GM19455 (cell line): ENCODE data around the gene DROSHA.
"Not testable (repeated sequence)": the region's sequence is repeated elsewhere in the genome, so short reads cannot be mapped to it uniquely, and the experiment has no call there.

Source experiments
- ATAC-seq: cut with Tn5 transposase; IDR thresholded peaks from one replicate; pipeline ENCODE4 v1.9.1; 2021; ENCODE audit not compliant: unreplicated experiment

DROSHA gene

DNA sequence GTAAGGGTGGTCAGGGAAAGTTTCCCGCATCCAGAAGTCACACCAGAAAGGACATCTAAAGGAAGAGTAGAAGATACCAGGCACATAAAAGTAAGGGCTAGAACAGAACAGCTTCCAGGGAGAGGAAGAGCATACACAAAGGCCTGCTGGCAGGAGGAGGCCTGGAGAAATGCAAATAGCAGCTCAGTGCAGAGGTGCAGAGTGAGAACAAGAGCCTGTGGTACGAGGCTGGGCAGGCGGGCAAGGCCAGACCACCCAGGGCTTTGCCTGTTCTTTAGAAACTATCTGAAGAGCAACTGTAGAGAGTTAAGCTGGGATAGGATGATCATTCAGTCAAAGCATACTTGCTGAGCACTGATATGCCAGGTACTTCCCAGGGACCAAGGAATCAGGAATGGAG lies 115.3 kb downstream of the DROSHA start:
- no peak for ATAC-seq

DNA sequence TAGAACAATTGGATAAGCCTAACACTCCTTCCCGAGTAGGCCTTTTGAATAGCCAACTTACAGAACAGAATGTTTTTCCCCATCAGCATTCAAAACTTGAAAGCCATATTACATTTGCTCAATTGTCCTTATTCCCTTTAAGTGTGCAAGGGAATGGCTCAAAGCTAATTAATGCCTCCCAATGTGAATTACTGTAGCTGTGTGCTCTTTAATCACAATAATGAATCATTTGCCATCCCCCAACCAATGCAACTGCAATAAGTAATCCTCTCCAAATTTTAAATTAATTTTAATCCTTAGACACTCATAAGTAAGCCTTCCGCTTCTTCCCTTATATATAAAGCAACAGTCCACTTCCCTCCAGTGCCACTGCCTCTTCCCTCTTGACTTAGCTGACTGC lies 115.9 kb downstream of the DROSHA start:
- ATAC-seq = no peak

DNA sequence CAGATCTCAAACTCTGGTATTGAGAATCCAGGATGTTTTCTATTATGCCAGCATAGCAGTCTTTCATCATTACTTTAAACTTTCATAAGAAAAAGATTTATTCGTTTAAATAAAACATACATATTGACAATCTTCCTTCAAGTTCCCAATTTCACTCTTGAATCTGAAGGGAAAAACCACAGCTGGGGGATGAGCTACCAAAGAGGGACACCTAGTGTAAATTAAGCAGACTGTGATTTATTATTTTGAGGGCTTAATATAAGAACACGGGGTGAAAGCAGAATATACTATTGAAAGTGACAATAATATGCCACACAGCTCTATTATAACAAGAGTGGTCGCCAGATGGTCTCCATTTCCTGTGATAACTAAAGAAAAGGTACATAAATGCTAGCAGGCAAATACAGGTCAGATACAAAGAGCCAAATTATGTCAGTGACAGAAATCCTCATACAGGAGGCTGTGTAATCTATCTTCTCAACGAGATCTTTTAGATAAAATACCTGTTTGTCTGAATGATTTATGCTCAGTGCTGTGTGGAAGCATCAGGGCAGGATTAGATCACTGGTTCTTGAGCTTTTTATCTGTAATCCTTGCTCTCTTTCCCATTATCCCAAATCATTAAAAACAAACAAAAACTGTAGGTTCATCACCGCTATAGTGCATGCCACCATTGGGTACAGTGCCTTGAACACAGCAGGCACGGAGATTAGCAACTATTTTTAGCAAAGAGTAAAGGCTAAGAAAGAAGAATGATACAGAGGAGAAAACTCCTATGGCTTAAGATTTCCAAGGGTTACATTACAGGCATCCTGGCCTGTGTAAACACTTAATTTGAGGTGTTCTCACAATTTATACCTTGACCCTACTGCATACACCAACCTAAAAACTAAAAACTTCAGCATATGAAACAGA lies 116.6 kb downstream of the DROSHA start:
- no peak for ATAC-seq

DNA sequence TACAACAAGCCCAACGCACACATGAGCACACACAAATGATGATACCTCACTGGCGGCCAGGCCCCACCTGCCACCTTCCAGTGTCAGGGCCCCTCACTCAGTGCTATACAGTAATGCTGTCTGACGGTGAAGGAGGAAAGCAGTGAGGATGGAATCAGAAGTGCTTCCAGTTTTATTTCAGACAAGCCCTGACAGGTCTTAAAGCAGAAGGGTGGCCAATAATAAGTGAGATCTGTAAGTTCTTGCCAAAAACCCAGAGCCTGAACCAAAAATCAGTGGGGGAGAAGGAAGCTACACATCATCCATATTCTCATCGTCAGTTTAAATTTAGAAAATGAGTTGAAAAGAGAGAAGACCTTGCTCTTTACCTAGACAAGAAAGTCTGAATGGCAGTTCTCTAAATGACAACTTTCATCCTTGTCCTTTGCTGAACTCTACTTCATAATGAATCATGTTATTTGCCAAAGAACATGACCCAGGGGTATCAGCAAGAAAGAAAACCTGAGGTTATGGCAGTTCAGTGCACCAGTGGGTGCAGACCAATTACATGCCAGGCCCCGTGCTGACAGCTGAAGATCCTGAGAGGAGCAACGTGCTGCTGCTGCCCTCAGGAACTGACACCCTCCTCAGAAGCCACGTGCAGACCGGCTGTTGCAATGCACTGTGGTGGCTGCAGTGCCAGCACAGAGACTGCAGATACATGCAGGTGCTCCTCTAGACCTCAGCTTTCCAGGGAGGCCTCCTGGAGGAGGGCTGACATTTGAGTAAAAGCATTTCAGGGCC lies 118.7 kb downstream of the DROSHA start:
- no peak for ATAC-seq

DNA sequence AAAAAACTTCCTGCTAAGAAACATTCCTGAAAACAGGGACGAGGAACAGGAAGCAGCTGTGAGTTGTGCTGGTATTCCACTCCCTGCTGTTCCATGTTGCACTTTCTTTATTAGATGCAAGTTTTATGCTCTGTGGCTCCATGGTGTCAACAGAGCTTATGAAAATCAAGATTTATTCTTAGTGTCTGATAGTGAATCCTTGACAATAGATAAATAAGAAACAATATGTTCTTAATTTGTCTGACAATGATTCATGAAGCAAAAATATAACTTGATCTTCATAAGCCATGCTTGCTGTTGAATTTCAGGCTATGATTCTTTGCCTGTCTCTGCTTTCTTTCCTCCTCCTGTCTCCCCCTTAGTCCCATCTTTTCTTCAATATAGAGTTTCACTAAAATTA lies 119.6 kb downstream of the DROSHA start:
- no peak for ATAC-seq

DNA sequence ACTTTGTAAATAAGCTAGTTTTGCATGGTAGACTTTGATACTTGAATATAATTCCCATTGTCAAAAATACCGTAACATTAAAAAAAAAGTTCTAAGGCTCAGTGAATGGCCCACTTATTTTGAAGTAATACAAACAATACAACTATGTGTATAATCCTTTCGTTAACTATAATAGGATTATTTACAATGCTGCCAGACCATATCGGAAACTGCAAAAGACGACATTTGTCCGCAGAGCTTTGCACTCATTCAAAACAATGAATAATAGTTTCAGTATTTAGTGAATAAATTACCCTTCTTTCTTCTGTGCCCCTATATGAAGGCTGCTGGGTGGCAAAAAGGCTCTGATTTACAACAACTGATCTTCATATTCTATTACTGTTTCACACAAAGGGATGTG lies 121.8 kb downstream of the DROSHA start:
- no peak for ATAC-seq

GRCh38 chr5:31408814-31409213 lies 123.1 kb downstream of the DROSHA start:
- no peak for ATAC-seq

GRCh38 chr5:31407921-31408693 lies 123.8 kb downstream of the DROSHA start:
- ATAC-seq = no peak

DNA sequence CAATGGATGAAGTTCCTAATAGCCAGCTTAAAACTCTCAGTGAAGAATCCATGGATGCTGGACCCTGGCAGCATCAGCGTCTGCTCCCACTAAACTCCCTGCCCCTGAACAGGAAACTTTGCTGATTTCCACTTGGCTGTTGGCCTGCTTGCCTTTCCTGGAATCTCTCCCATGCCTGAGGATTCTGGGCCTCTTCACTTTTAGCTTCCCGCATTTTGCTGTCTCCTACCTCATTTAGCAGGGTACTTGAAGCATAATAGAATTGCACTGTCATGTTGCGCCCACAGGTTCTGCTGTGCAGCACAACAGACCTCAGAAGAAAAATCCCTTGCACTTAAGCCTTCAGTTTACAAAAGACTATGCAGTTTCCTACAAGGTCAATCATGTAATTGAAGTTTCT lies 127.6 kb downstream of the DROSHA start:
- ATAC-seq = no peak

DNA sequence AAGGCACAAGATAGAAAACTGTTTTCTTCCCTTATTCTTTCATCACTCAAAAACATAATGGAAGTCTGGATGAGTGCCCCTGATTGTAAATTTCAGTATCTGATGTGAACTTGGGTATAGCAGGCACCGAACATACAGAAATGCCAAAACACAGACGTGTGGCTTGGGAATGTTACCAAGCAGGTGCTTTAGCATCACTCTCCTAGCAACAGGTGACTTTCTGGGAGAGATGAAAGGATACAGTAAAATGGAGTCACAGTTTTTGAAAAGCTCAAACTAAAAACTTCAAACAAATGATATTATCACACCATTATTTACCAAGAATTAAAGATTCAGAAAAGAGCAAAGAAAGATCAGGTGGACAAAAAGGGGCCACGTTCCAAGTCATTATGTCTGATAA lies 130.2 kb downstream of the DROSHA start:
- no peak for ATAC-seq

DNA sequence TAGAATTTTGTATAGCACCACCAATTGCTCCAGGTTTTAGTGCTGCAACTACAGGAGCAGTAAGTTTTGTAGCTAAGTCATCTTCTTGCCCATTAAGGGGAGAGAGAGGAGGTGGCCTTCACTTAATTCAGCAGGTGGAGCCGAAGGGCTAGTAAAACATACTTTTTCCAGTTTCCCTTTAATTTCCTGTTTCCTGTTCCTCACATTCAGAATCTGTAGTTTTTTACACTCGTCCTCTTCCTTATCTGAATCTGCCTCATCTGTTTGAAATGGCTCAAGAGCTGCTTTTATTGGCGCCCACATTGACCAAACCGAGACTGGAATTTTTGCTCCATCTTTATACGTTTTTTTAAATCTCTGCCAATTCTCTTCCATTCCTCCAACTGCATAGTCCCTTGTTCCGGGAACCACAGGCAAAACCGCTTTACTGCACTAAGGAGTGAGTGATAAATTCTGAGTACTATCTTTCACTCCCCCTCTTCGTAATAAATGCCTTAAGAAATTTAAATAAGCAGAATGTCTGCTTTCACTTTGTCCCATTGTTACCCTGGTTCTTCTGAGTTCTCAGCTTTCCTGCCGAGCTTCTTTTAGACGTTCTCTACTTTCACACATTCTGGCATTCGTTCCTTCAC lies 133.9 kb downstream of the DROSHA start:
- no peak for ATAC-seq

DNA sequence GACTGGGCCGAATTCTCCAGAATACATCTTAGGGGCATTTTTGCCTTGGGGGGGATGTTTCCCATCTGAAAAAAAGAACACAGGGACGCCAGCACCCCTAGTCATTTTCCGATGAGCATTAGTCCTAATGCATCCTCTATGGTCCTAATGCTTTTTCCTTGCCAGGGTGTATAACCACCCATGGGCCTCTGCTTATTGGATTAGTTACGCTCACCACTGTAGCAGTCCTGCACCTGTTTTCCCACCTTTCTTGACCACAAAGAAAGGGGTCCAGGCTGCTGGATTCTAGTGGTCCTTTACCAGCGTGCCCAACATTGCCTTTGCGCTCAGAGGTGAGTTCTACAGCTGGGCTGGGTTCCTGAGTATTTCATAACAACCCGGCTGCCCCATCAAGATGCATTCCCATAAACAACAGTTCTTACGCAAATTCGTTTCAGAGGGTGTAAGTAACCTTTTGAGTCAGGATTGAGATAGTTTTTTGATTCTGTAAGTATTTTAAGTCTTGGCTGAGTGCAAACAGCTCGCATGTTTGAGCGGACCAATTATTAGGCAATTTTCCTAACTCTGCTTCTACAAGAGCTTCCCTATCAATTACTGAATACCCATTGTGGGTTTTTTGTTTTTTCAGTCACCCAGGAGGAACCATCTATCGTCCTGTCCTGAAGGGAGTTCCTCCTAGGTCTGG lies 135.1 kb downstream of the DROSHA start:
- no peak for ATAC-seq

DNA sequence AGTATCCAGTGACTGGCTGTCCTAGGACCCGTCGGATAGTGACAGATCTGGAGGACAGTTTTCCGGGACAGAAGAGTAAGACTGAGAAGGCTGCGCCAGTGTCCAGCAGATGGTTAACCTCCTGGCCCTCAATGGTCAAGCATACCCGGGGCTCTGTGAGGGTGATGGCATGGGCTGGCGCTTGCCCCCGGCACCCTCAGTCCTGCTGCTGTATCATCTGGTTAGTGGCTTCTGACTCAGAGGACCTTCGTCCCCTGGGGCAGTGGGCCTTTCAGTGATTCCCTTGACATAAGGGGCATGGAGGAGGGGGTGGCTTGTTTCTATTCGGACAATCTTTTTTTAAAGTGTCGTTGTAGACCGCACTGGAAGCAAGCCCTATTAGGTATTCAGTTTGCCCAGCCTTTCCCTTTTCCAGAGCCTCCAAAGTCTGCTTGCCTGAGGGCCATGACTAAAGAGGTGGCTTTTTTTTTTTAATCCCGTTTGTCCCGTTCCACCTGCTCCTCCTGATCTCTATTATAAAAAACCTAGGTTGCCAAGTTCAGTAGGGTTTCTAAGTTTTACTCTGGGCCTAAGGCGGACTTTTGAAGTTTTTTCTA lies 136.3 kb downstream of the DROSHA start:
- ATAC-seq = not testable (repeated sequence)

- ATAC-seq = no peak
Measured at GRCh38 chr5:31393126-31393525, 138.8 kb downstream of the DROSHA start.

DNA sequence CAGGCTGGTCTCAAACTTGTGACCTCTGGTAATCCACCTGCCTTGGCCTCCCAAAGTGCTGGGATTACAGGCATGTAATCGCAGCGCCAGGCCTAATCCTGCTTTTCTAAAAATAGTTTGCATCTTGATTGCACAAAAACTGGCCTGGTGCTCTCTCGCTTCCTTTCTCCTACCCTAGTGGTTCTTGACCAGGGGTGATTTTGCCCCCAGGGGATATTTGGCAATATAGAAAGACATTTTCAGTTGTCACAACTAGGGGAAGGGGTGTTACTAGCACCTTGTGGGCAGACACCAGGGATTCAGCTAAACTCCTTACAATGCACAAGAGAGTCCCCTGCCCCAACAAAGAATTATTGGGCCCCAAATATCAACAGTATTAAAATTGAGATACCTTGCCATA lies 139.8 kb downstream of the DROSHA start:
- no peak for ATAC-seq

DNA sequence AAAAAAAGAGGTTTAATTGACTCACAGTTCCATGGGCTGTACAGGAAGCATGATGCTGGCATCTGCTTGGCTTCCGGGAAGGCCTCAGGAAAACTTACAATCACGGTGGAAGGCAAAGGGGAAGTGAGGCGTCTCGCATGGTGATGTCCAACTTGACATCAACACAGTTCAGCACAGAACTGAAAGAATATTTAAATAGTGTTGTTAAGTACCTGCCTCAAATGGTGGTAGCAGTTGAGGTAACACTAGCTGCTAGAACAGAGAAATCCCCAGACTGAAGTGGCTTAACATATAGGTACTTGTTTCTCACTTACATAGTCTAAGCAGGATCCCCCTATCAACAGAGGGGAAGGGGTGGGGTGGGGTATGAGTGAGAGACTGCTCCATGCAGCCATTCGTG lies 141.6 kb downstream of the DROSHA start:
- no peak for ATAC-seq

DNA sequence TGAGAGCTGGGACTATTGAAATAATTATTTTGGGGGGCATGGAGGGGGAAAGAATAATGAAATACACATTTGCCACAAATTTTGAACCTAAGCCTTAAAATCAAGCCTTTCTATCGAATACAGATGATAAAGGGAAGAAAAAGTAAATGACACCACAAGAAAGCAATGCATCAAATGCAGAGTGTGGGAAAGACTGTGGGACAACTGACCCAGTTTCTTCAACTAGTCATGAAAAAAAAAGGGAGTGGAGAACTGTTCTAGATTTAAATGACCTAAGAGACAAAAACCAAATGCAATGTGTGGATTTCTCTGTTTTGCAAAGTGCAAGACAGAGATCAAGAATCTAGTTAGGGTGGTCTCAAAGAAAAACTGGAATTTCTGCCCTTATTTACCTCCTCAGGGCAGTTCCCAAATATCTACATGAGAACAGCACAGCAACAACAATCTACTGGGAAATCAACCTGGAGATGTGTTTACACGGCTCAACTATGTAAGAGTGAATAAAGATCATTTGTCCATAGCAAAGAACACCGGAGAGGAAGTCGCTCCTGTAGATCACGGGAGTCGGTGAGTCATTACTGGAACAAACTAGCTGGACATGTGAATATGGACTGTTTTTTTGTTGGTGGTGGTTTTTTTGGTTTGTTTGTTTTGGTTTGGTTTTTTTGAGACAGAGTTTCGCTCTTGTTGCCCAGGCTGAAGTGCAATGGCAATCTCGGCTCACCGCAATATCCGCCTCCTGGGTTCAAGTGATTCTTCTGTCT lies 145.9 kb downstream of the DROSHA start:
- ATAC-seq = no peak

GRCh38 chr5:31383734-31384133 lies 148.2 kb downstream of the DROSHA start:
- ATAC-seq = no peak
